Brain microvascular endothelial cell (primary cell): ENCODE measurements around the gene STAU1.
"Not testable (repeated sequence)": the region's sequence is repeated elsewhere in the genome, so short reads cannot be mapped to it uniquely, and the experiment has no call there.

Experiments
- DNase-seq: peaks from one replicate; pipeline ENCODE4 v3.0.0-alpha.2; 2020
- H3K27ac ChIP-seq: fragments of 250-450 bp; sonication (Bioruptor Pico); 2 replicates; pipeline ENCODE4 v1.5.1; 2020; ENCODE audit warnings: mild to moderate bottlenecking, moderate library complexity
- H3K27me3 ChIP-seq: fragments of 250-450 bp; sonication (Bioruptor Pico); replicated peaks from 2 replicates; pipeline ENCODE4 v1.5.1; 2020; ENCODE audit warnings: mild to moderate bottlenecking
- H3K36me3 ChIP-seq: fragments of 250-450 bp; sonication (Bioruptor Pico); replicated peaks from 2 replicates; pipeline ENCODE4 v1.5.1; 2020; ENCODE audit warnings: mild to moderate bottlenecking
- H3K4me3 ChIP-seq: 2 replicates; pipeline ENCODE4 v1.5.1; 2011; ENCODE audit warnings: low read depth, mild to moderate bottlenecking, control low read depth, low read length, moderate library complexity
- CTCF ChIP-seq: IDR thresholded peaks from 2 replicates; pipeline ENCODE4 v1.5.1; 2011; ENCODE audit warnings: low read depth, mild to moderate bottlenecking, moderate library complexity, low read length, control low read depth, inconsistent platforms; ENCODE audit errors: missing control alignments
- in situ Hi-C: cut with HindIII; loops from 2 replicates; pipeline ENCODE4 v1.10.0; 2017; ENCODE audit warnings: low sequenced_read_pairs, low pct_ligation_motif_present

STAU1 gene

DNA sequence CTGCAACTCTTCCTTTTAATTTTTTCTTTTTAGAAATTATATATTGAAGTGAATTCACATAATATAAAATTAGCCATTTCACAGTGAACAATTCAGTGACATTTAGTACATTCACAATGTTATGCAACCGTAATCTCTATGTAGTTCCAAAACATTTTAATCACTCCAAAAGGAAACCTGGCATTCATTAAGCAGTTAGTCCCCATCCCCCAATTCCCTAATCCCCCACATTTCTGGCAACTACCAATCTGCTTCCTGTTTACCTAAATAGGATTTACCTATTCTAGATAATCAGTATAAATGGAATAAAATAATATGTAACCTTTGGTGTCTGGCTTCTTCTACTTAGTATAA is 22.6 kb upstream of the STAU1 start:
- DNase-seq = no peak
- H3K27me3 ChIP-seq = no peaks in the 10 kb centered on the region
- in situ Hi-C loops = no loop called here
- no peak overlapping the region for H3K27ac ChIP-seq
- TF ChIP-seq CTCF = no peak
- no peak overlapping the region for H3K4me3 ChIP-seq
- H3K36me3 ChIP-seq = no peaks in the 10 kb centered on the region

- no peak for DNase-seq
- no peaks in the 10 kb centered on the region for H3K27me3 ChIP-seq
- no peaks in the 10 kb centered on the region for H3K36me3 ChIP-seq
- no peak overlapping the region for H3K4me3 ChIP-seq
- in situ Hi-C loops = no loop called here
- TF ChIP-seq CTCF = no peak
- no peak overlapping the region for H3K27ac ChIP-seq
These were observed 22.1 kb upstream of the STAU1 start for GRCh38 chr20:49210101-49210756.

DNA sequence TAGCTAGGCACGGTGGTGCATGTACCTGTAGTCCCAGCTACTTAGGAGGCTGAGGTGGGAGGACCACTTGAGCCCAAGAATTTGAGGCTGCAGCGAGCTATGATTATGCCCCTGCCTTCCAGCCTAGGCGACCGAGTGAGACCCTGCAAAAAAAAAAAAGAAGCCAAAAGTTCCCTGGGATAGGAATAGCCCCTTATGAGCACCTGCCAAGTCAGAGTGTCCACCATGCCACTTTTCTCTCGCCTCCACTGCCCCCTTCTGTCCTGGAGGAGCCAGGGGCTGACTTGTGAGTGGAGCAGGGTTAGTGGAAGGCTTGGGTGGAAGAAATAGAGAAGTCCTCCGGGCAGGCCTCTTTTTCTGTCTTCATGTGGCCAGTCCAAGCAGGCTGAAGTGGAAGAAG is 18.9 kb upstream of the STAU1 start:
- peak; percentile 32 for TF ChIP-seq CTCF
- H3K4me3 ChIP-seq = no peak overlapping the region
- no peaks in the 10 kb centered on the region for H3K36me3 ChIP-seq
- DNase-seq = no peak
- H3K27ac ChIP-seq = no peak overlapping the region
- no peaks in the 10 kb centered on the region for H3K27me3 ChIP-seq
- in situ Hi-C loops = no loop called here

DNA sequence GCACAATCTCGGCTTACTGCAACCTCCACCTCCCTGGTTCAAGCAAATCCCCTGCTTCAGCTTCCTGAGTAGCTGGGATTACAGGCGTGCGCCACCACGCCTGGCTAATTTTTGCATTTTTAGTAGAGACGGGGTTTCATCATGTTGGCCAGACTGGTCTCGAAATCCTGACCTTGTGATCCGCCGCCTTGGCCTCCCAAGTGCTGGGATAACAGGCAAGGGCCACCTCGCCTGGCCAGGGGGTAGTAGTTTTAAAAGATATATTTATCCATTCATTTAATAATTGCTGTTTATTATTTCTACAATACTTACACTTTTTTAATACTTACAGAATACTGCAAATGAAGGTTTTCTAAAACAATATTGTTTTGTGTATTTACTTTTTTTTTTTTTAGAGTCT is 15.6 kb upstream of the STAU1 start:
- TF ChIP-seq CTCF = no peak
- DNase-seq = no peak
- Histone ChIP-seq H3K27me3 (no peaks in the 10 kb centered on the region), H3K27ac (no peak overlapping the region), H3K36me3 (no peaks in the 10 kb centered on the region), H3K4me3 (no peak overlapping the region)
- in situ Hi-C loops = no loop called here

DNA sequence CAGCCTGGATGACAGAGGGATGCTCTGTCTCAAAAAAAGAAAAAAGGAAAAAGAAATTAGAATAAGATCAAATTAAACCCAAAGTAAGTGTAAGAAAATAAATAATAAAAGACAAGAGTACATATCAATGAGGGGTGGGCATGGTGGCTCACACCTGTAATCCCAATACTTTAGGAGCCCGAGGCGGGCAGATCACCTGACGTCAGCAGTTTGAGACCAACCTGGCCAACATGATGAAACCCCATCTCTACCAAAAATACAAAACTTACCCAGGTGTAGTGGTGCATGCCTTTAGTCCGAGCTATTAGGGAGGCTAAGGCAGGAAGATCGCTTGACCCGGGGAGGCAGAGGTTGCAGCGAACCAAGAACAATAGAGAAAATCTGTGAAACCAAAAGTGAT is 14.9 kb upstream of the STAU1 start:
- H3K27me3 ChIP-seq = no peaks in the 10 kb centered on the region
- no peaks in the 10 kb centered on the region for H3K36me3 ChIP-seq
- no peak for TF ChIP-seq CTCF
- H3K4me3 ChIP-seq = no peak overlapping the region
- no peak overlapping the region for H3K27ac ChIP-seq
- in situ Hi-C loops = no loop called here
- DNase-seq = no peak

DNA sequence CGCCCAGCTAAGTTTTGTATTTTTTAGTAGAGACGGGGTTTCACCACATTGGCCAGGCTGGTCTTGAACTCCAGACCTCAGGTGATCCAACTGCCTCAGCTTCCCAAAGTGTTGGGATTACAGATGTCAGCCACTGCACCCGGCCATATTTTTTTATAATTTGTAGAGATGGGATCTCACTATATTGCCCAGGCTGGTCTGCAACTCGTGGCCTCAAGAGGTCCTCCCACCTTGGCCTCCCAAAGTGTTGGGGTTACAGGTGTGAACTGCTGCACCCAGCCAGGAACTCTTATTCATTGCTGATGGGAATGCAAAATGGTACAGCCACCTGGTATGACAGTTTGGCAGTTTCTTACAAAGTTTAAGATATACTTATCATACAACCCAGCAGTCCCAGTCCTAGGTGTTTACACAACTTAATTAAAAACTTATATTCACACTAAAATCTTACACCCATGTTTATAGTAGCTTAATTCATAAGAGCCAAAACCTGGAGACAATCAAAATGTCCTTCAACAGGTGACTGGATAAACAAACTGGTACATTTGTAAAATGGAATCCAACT is 11.7 kb upstream of the STAU1 start:
- Histone ChIP-seq H3K4me3 (no peak overlapping the region), H3K27me3 (no peaks in the 10 kb centered on the region), H3K36me3 (no peaks in the 10 kb centered on the region), H3K27ac (no peak overlapping the region)
- in situ Hi-C loops = no loop called here
- TF ChIP-seq CTCF = no peak
- DNase-seq = no peak

GRCh38 chr20:49192944-49193518 is 4.9 kb upstream of the STAU1 start:
- H3K4me3 ChIP-seq, H3K36me3 ChIP-seq, in situ Hi-C loops, H3K27me3 ChIP-seq, DNase-seq, H3K27ac ChIP-seq: not testable (repeated sequence)
